H9 (cell line): ENCODE results near the gene TRA2B. TPM values are rescaled to one million over a fixed set of nuclear protein-coding genes. Genes with fewer than 3 reads are reported as not detected.

Experiments
- DNase-seq: peaks from one replicate; pipeline ENCODE4 v3.0.0-alpha.2; 2017
- H2AFZ ChIP-seq: one replicate; pipeline ENCODE4 v1.6.1; 2013; ENCODE audit warnings: mild to moderate bottlenecking, low read length, control low read depth, moderate library complexity
- H2AK5ac ChIP-seq: 2 replicates; pipeline ENCODE4 v1.6.1; 2013; ENCODE audit warnings: low read length, control low read depth, mixed read lengths; ENCODE audit not compliant: insufficient read length
- H2BK120ac ChIP-seq: one replicate; pipeline ENCODE4 v1.6.1; 2013; ENCODE audit warnings: low read depth, mild to moderate bottlenecking, low read length, control low read depth, inconsistent platforms; ENCODE audit not compliant: poor library complexity, severe bottlenecking
- H2BK12ac ChIP-seq: 2 replicates; pipeline ENCODE4 v1.6.1; 2013; ENCODE audit warnings: low read length, control low read depth, mixed read lengths, low read depth; ENCODE audit not compliant: insufficient read length
- H2BK15ac ChIP-seq: 2 replicates; pipeline ENCODE4 v1.6.1; 2013; ENCODE audit warnings: low read depth, low read length, control low read depth
- H2BK20ac ChIP-seq: one replicate; pipeline ENCODE4 v1.6.1; 2013; ENCODE audit warnings: low read depth, mild to moderate bottlenecking, low read length, control low read depth, inconsistent platforms; ENCODE audit not compliant: poor library complexity, severe bottlenecking
- H2BK5ac ChIP-seq: 2 replicates; pipeline ENCODE4 v1.6.1; 2013; ENCODE audit warnings: low read length, control low read depth, mixed read lengths; ENCODE audit not compliant: insufficient read length
- H3K14ac ChIP-seq: 2 replicates; pipeline ENCODE4 v1.6.1; 2013; ENCODE audit warnings: low read length, control low read depth; ENCODE audit not compliant: insufficient read depth
- H3K18ac ChIP-seq: 2 replicates; pipeline ENCODE4 v1.6.1; 2013; ENCODE audit warnings: low read depth, mild to moderate bottlenecking, mixed read lengths, low read length, control low read depth; ENCODE audit not compliant: insufficient read length
- H3K23ac ChIP-seq: 2 replicates; pipeline ENCODE4 v1.6.1; 2013; ENCODE audit warnings: low read length, control low read depth, mixed read lengths, low read depth; ENCODE audit not compliant: insufficient read length
- H3K23me2 ChIP-seq: 2 replicates; pipeline ENCODE4 v1.6.1; 2013; ENCODE audit warnings: low read depth, mild to moderate bottlenecking, mixed read lengths, low read length, control low read depth; ENCODE audit not compliant: insufficient read length, poor library complexity, severe bottlenecking
- H3K27ac ChIP-seq: 2 replicates; pipeline ENCODE4 v1.5.1; 2013; ENCODE audit warnings: low read length, control low read depth, mixed read lengths, low read depth; ENCODE audit not compliant: insufficient read length
- H3K27me3 ChIP-seq: 2 replicates; pipeline ENCODE4 v1.6.1; 2013; ENCODE audit warnings: low read length, control low read depth, inconsistent platforms; ENCODE audit not compliant: insufficient read depth
- H3K4ac ChIP-seq: 2 replicates; pipeline ENCODE4 v1.6.1; 2013; ENCODE audit warnings: low read depth, mild to moderate bottlenecking, control low read depth, inconsistent platforms, low read length, moderate library complexity
- H3K4me1 ChIP-seq: 2 replicates; pipeline ENCODE4 v1.6.1; 2013; ENCODE audit warnings: low read length, control low read depth, inconsistent platforms; ENCODE audit not compliant: insufficient read depth
- H3K4me2 ChIP-seq: 2 replicates; pipeline ENCODE4 v1.6.1; 2013; ENCODE audit warnings: low read length, control low read depth, mixed read lengths; ENCODE audit not compliant: insufficient read length, insufficient read depth
- H3K56ac ChIP-seq: 2 replicates; pipeline ENCODE4 v1.6.1; 2013; ENCODE audit warnings: low read depth, mild to moderate bottlenecking, mixed read lengths, low read length, control low read depth; ENCODE audit not compliant: insufficient read length
- H3K79me1 ChIP-seq: 2 replicates; pipeline ENCODE4 v1.6.1; 2013; ENCODE audit warnings: low read depth, mild to moderate bottlenecking, moderate library complexity, low read length, control low read depth, inconsistent platforms; ENCODE audit not compliant: insufficient read depth, poor library complexity, severe bottlenecking
- H3K79me2 ChIP-seq: 2 replicates; pipeline ENCODE4 v1.6.1; 2013; ENCODE audit warnings: low read length, control low read depth, inconsistent platforms; ENCODE audit not compliant: insufficient read depth
- H3K9ac ChIP-seq: 2 replicates; pipeline ENCODE4 v1.6.1; 2013; ENCODE audit warnings: low read length, control low read depth, mixed read lengths; ENCODE audit not compliant: insufficient read length; ENCODE audit errors: extremely low read depth
- H3K9me3 ChIP-seq: one replicate; pipeline ENCODE4 v1.6.1; 2013; ENCODE audit warnings: low read depth, low read length, inconsistent platforms; ENCODE audit not compliant: control insufficient read depth
- H3T11ph ChIP-seq: one replicate; pipeline ENCODE4 v1.6.1; 2013; ENCODE audit warnings: mild to moderate bottlenecking, low read length, control low read depth, inconsistent platforms
- H4K20me1 ChIP-seq: one replicate; pipeline ENCODE4 v1.6.1; 2013; ENCODE audit not compliant: control insufficient read depth, insufficient read length, insufficient read depth
- H4K5ac ChIP-seq: 2 replicates; pipeline ENCODE4 v1.6.1; 2013; ENCODE audit warnings: low read depth, mild to moderate bottlenecking, mixed read lengths, low read length, control low read depth; ENCODE audit not compliant: insufficient read length
- H4K8ac ChIP-seq: replicated peaks from 2 replicates; pipeline ENCODE4 v1.6.1; 2013; ENCODE audit warnings: low read length, control low read depth, mixed read lengths, low read depth; ENCODE audit not compliant: insufficient read length
- H4K91ac ChIP-seq: 2 replicates; pipeline ENCODE4 v1.6.1; 2013; ENCODE audit warnings: low read depth, mild to moderate bottlenecking, moderate library complexity, mixed read lengths, low read length, control low read depth; ENCODE audit not compliant: insufficient read length
- H3K27ac Mint-ChIP-seq, 3 experiments: 2 replicates in 2 of 3; 3 replicates in 1 of 3; pipeline ENCODE4 v1.8.0; 2020 to 2021; ENCODE audit warnings: mixed read lengths in 3 of 3, mild to moderate bottlenecking in 1 of 3, moderate library complexity in 1 of 3
- H3K27me3 Mint-ChIP-seq: 2 replicates; pipeline ENCODE4 v1.8.0; 2021; ENCODE audit warnings: low read depth, mild to moderate bottlenecking, moderate library complexity, mixed read lengths
- H3K36me3 Mint-ChIP-seq, 3 experiments: 2 replicates in 2 of 3; 3 replicates in 1 of 3; pipeline ENCODE4 v1.8.0; 2020 to 2021; ENCODE audit warnings: low read depth in 3 of 3, mixed read lengths in 3 of 3; ENCODE audit not compliant: insufficient read depth in 1 of 3
- H3K4me1 Mint-ChIP-seq, 2 experiments: 2 replicates each; pipeline ENCODE4 v1.8.0; 2020; ENCODE audit warnings: mixed read lengths in 2 of 2
- H3K4me3 Mint-ChIP-seq, 2 experiments: 2 replicates in 1 of 2; 3 replicates in 1 of 2; pipeline ENCODE4 v1.8.0; 2020 to 2021; ENCODE audit warnings: mild to moderate bottlenecking in 2 of 2, mixed read lengths in 2 of 2, moderate library complexity in 1 of 2
- H3K9me3 Mint-ChIP-seq, 2 experiments: 2 replicates in 1 of 2; 3 replicates in 1 of 2; pipeline ENCODE4 v1.8.0; 2020; ENCODE audit warnings: mild to moderate bottlenecking in 2 of 2, mixed read lengths in 2 of 2, moderate library complexity in 1 of 2
- WGBS: extraction: QIAGEN DNeasy Blood & Tissue Kit; methylation state at CpG from one replicate; pipeline ENCODE4 v1.1.7; 2013; ENCODE audit warnings: missing lambda C conversion rate, low lambda C conversion rate, mixed read lengths; ENCODE audit not compliant: insufficient read length; ENCODE audit errors: extremely low coverage; 5-methylcytosine and 5-hydroxymethylcytosine counted together
- total RNA-seq: library from RNA; stranded (reverse); gene quantifications from 2 replicates; pipeline ENCODE4 v1.2.1, GENCODE V29; 2021
- TF ChIP-seq, protein P1 (sequence below): fragments of 200-600 bp; sonication (generic); conservative IDR thresholded peaks from 3 replicates; pipeline ENCODE4 v1.8.0; 2021; ENCODE audit warnings: antibody characterized with exemption, mild to moderate bottlenecking

TRA2B gene
- total RNA-seq, 1 experiment from 2014 or later = 344 TPM

DNA sequence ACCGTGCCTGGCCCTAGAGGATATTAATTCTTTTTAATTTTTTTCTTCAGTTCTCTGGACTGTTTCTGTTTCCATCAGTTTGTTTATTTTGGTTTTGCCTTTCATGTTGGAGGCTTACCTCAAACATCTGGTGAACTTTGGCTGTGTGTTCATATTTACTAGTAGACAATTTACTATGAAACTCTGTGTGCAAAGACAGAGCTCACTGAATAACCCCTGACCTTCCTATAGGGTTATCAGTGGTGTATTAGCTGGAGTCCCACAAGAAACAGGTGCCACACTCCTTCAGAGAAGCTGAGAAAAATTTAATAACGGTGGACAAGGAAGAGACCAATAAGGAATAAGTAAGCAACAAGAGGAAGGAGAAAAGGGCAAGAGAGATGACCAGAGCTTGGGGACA is 28.8 kb upstream of the TRA2B start:
- no peak overlapping the region for H2BK120ac ChIP-seq
- no peak overlapping the region for H3K27ac Mint-ChIP-seq

More for the DNA sequence above, 28.8 kb upstream of the TRA2B start:
- no peak overlapping the region for H3K4me3 Mint-ChIP-seq
- Histone ChIP-seq H2BK15ac (no peak overlapping the region), H3K14ac (no peak overlapping the region), H3T11ph (no peak overlapping the region), H2AK5ac (no peak overlapping the region), H3K4me1 (no peaks in the 10 kb centered on the region), H3K56ac (no peak overlapping the region), H3K79me1 (no peaks in the 10 kb centered on the region), H4K91ac (no peak overlapping the region), H2BK5ac (no peak overlapping the region), H3K18ac (no peak overlapping the region), H4K8ac (no peak overlapping the region), H3K23ac (no peak overlapping the region), H2BK12ac (no peak overlapping the region), H3K27me3 (no peaks in the 10 kb centered on the region), H3K9ac (no peak overlapping the region), H3K79me2 (no peaks in the 10 kb centered on the region), H3K23me2 (no peaks in the 10 kb centered on the region), H2BK20ac (no peak overlapping the region), H3K9me3 (no peaks in the 10 kb centered on the region), H3K27ac (no peak overlapping the region), H4K20me1 (no peaks in the 10 kb centered on the region), H4K5ac (no peak overlapping the region), H3K4ac (no peak overlapping the region), H2AFZ (no peak overlapping the region), H3K4me2 (no peak overlapping the region)
- H3K4me1 Mint-ChIP-seq = no peaks in the 10 kb centered on the region
- WGBS = no CpG with 5 or more reads among the region's 2 CpGs
- DNase-seq = no peak
- peaks cover 2% of the 10 kb centered on the region for H3K27me3 Mint-ChIP-seq
- H3K36me3 Mint-ChIP-seq = no peaks in the 10 kb centered on the region
- H3K9me3 Mint-ChIP-seq = peaks cover 3 to 8% of the 10 kb centered on the region in 2 experiments; a peak in 4 of 5 replicates
- TF ChIP-seq, protein P1, sequence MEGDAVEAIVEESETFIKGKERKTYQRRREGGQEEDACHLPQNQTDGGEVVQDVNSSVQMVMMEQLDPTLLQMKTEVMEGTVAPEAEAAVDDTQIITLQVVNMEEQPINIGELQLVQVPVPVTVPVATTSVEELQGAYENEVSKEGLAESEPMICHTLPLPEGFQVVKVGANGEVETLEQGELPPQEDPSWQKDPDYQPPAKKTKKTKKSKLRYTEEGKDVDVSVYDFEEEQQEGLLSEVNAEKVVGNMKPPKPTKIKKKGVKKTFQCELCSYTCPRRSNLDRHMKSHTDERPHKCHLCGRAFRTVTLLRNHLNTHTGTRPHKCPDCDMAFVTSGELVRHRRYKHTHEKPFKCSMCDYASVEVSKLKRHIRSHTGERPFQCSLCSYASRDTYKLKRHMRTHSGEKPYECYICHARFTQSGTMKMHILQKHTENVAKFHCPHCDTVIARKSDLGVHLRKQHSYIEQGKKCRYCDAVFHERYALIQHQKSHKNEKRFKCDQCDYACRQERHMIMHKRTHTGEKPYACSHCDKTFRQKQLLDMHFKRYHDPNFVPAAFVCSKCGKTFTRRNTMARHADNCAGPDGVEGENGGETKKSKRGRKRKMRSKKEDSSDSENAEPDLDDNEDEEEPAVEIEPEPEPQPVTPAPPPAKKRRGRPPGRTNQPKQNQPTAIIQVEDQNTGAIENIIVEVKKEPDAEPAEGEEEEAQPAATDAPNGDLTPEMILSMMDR = no peak
